HTERT RPE-1 (cell line): Measurements from ENCODE around the gene LBHD1.
"Not testable (repeated sequence)": the region's sequence is repeated elsewhere in the genome, so short reads cannot be mapped to it uniquely, and the experiment has no call there.

Experiments
- in situ Hi-C: fragments of 300-500 bp; cut with MboI; formaldehyde crosslinking; loops from 4 replicates; pipeline ENCODE4 v1.14.3; 2020; ENCODE audit warnings: low sequenced_read_pairs

LBHD1 gene

GRCh38 chr11:62671608-62672389 is at the start of gene LBHD1, which contains the start of gene UQCC3:
Gene LBHD1 (minus strand): TSS chr11:62672267. CDS start chr11:62670031, 2,236 bp downstream.
Gene UQCC3 (plus strand): TSS chr11:62671673. CDS start chr11:62671746, 73 bp downstream.
- in situ Hi-C loops, result no loop called here

GRCh38 chr11:62719302-62719978 is 47.4 kb upstream of the LBHD1 start:
- in situ Hi-C loops, result no loop called here

GRCh38 chr11:62716816-62717215 is 44.7 kb upstream of the LBHD1 start:
- in situ Hi-C loops, result no loop called here

GRCh38 chr11:62716206-62716605 is 44.1 kb upstream of the LBHD1 start:
- in situ Hi-C loops, result no loop called here

- in situ Hi-C loops, result no loop called here
These were observed 43.4 kb upstream of the LBHD1 start for GRCh38 chr11:62715150-62716130.

GRCh38 chr11:62713343-62713742 is 41.3 kb upstream of the LBHD1 start:
- in situ Hi-C loops, result no loop called here

GRCh38 chr11:62712861-62713260 is 40.8 kb upstream of the LBHD1 start:
- in situ Hi-C loops, result no loop called here

- in situ Hi-C loops, result no loop called here
These were observed 40.3 kb upstream of the LBHD1 start for GRCh38 chr11:62712276-62712812.

- in situ Hi-C loops, result no loop called here
These were observed 37.9 kb upstream of the LBHD1 start for GRCh38 chr11:62710001-62710345.

- in situ Hi-C loops, result no loop called here
These were observed 37.4 kb upstream of the LBHD1 start for GRCh38 chr11:62709247-62710000.

GRCh38 chr11:62708793-62709192 is 36.7 kb upstream of the LBHD1 start:
- in situ Hi-C loops, result no loop called here

GRCh38 chr11:62708392-62708791 is 36.3 kb upstream of the LBHD1 start:
- in situ Hi-C loops, result no loop called here

- in situ Hi-C loops, result no loop called here
These were observed 35.3 kb upstream of the LBHD1 start, which contains the start of the genes BSCL2 and GNG3 for GRCh38 chr11:62707277-62707861. Gene BSCL2 (minus strand): TSS chr11:62707424. CDS start chr11:62707195, 229 bp downstream. Gene GNG3 (plus strand): TSS chr11:62707676. CDS start chr11:62708296, 620 bp downstream.

GRCh38 chr11:62706850-62707247 is 34.8 kb upstream of the LBHD1 start:
- in situ Hi-C loops, result no loop called here

GRCh38 chr11:62705880-62706849 is 34.1 kb upstream of the LBHD1 start:
- in situ Hi-C loops, result no loop called here

GRCh38 chr11:62705413-62705812 is 33.3 kb upstream of the LBHD1 start:
- in situ Hi-C loops, result no loop called here

GRCh38 chr11:62703921-62704320 is 31.9 kb upstream of the LBHD1 start:
- in situ Hi-C loops, result not testable (repeated sequence)

GRCh38 chr11:62702246-62702645 is 30.2 kb upstream of the LBHD1 start:
- in situ Hi-C loops, result no loop called here
